ENCODE results near the gene CMPK2. TPM values are rescaled to one million over a fixed set of nuclear protein-coding genes. Genes with fewer than 3 reads are reported as not detected.

The CMPK2 gene
- polyA plus RNA-seq, 1 of the 3 experiments (the other 2 are of a cell fraction) = 1.1 TPM

GRCh38 chr2:6838673-6839319 is 26.9 kb downstream of the CMPK2 start:
- H3K4me1 ChIP-seq (ENCODE audit: control insufficient read depth in 1 of 2, insufficient read depth in 2 of 2, low read depth in 1 of 2, low read length in 1 of 2) = no peaks in the 10 kb centered on the region
- H3K4me2 ChIP-seq = no peak overlapping the region
- H3K9me3 ChIP-seq = no peaks in the 10 kb centered on the region
- 48% methylated on average over 4 of the region's 4 CpGs for WGBS (ENCODE audit: low lambda C conversion rate)
- H3K27ac ChIP-seq (ENCODE audit: low read depth in 2 of 2, low read length in 1 of 2) = no peak overlapping the region
- ChIA-PET CTCF (no interaction called here), POLR2A (no interaction called here)
- no peak overlapping the region for H3K9ac ChIP-seq
- no peak for TF ChIP-seq CHD2 (IDR thresholded peaks at IDR 0.05; ENCODE audit: low read length, partially characterized antibody)
- no peak for TF ChIP-seq NRF1 (IDR thresholded peaks at IDR 0.05; ENCODE audit: low read depth, low read length)
- no peak for TF ChIP-seq PBX3 (IDR thresholded peaks at IDR 0.05)
- no peak for TF ChIP-seq MXI1 (IDR thresholded peaks at IDR 0.05; ENCODE audit: low read depth, low read length)
- no peak for TF ChIP-seq CTCF (IDR thresholded peaks at IDR 0.05)
- TF ChIP-seq RXRA (IDR thresholded peaks at IDR 0.05; ENCODE audit: borderline replicate concordance, low read depth) = no peak
- TF ChIP-seq YY1 (IDR thresholded peaks at IDR 0.05; ENCODE audit: low read depth) = no peak
- no peak for TF ChIP-seq TEAD4 (IDR thresholded peaks at IDR 0.05; ENCODE audit: borderline replicate concordance, insufficient read depth)
- no peak for TF ChIP-seq RCOR1 (IDR thresholded peaks at IDR 0.05; ENCODE audit: low read length)
- no peak for TF ChIP-seq EP300 (IDR thresholded peaks at IDR 0.05; ENCODE audit: borderline replicate concordance in 1 of 2, low read depth in 1 of 2, low read length in 1 of 2)
- TF ChIP-seq USF2 (IDR thresholded peaks at IDR 0.05; ENCODE audit: borderline replicate concordance, low read depth, low read length) = no peak
- H4K20me1 ChIP-seq (ENCODE audit: insufficient read depth) = no peaks in the 10 kb centered on the region
- no peak overlapping the region for H2AFZ ChIP-seq (ENCODE audit: low read depth)
- H3K27me3 ChIP-seq (ENCODE audit: insufficient read depth) = no peaks in the 10 kb centered on the region
- no peaks in the 10 kb centered on the region for H3K9me2 ChIP-seq
- no peaks in the 10 kb centered on the region for H3K36me3 ChIP-seq (replicated peaks in 1 of 2; ENCODE audit: control insufficient read depth in 1 of 2, insufficient read depth in 2 of 2, low read length in 1 of 2)
- H3F3A ChIP-seq (replicated peaks; ENCODE audit: insufficient read depth) = no peaks in the 10 kb centered on the region
- no peaks in the 10 kb centered on the region for H3K79me2 ChIP-seq (ENCODE audit: insufficient read depth)
- DNase-seq = no peak
- H3K4me3 ChIP-seq (ENCODE audit: low read depth in 2 of 2, low read length in 1 of 2) = no peak overlapping the region

- no peak overlapping the region for H3K4me3 ChIP-seq (ENCODE audit: low read depth in 2 of 2, low read length in 1 of 2)
- no peaks in the 10 kb centered on the region for H3K27me3 ChIP-seq (ENCODE audit: insufficient read depth)
- DNase-seq = no peak
- peaks cover 11% of the 10 kb centered on the region; the same call in 1 of the 2 replicates for H3K9me3 ChIP-seq
- no peaks in the 10 kb centered on the region for H3F3A ChIP-seq (replicated peaks; ENCODE audit: insufficient read depth)
- CTCF ChIA-PET = interaction anchor here (0.6 to 1.7 kb wide), 3 partner anchors 30 to 345 kb away, joined by 3 to 5 read pairs (median 3); partner anchors contain the start of gene CMPK2
- no peaks in the 10 kb centered on the region for H3K36me3 ChIP-seq (replicated peaks in 1 of 2; ENCODE audit: control insufficient read depth in 1 of 2, insufficient read depth in 2 of 2, low read length in 1 of 2)
- POLR2A ChIA-PET = no interaction called here
- no peak overlapping the region for H3K4me2 ChIP-seq
- H3K79me2 ChIP-seq (ENCODE audit: insufficient read depth) = no peaks in the 10 kb centered on the region
- no peak overlapping the region for H3K9ac ChIP-seq
- no peaks in the 10 kb centered on the region for H3K9me2 ChIP-seq
- H4K20me1 ChIP-seq (ENCODE audit: insufficient read depth) = no peaks in the 10 kb centered on the region
- no peak overlapping the region for H3K27ac ChIP-seq (ENCODE audit: low read depth in 2 of 2, low read length in 1 of 2)
- no peaks in the 10 kb centered on the region for H3K4me1 ChIP-seq (ENCODE audit: control insufficient read depth in 1 of 2, insufficient read depth in 2 of 2, low read depth in 1 of 2, low read length in 1 of 2)
- H2AFZ ChIP-seq (ENCODE audit: low read depth) = no peak overlapping the region
- TF ChIP-seq RXRA (IDR thresholded peaks at IDR 0.05; ENCODE audit: borderline replicate concordance, low read depth) = no peak
- no peak for TF ChIP-seq RAD21 (IDR thresholded peaks at IDR 0.05; ENCODE audit: low read length)
- TF ChIP-seq IRF3 (IDR thresholded peaks at IDR 0.05; ENCODE audit: low read depth, low read length) = no peak
- TF ChIP-seq PBX3 (IDR thresholded peaks at IDR 0.05) = no peak
- TF ChIP-seq GATA2 (CRISPR knock-in tag; IDR thresholded peaks at IDR 0.05) = no peak
- no peak for TF ChIP-seq TAF1 (IDR thresholded peaks at IDR 0.05; ENCODE audit: borderline replicate concordance, low read depth, low read length)
- TF ChIP-seq FOXJ3 (CRISPR knock-in tag; IDR thresholded peaks at IDR 0.05) = no peak
- TF ChIP-seq JUND (IDR thresholded peaks at IDR 0.05) = no peak
- no peak for TF ChIP-seq USF2 (IDR thresholded peaks at IDR 0.05; ENCODE audit: borderline replicate concordance, low read depth, low read length)
- TF ChIP-seq SMC3 (IDR thresholded peaks at IDR 0.05; ENCODE audit: low read depth, low read length) = no peak
- no peak for TF ChIP-seq USF1 (IDR thresholded peaks at IDR 0.05; ENCODE audit: borderline replicate concordance, low read depth)
- no peak for TF ChIP-seq TCF12 (IDR thresholded peaks at IDR 0.05)
Measured at GRCh38 chr2:6835467-6835866, 30.2 kb downstream of the CMPK2 start.

Data from SK-N-SH (cell line).